ENCODE data around the gene RAMP1. TPM values are rescaled to one million over a fixed set of nuclear protein-coding genes. Genes with fewer than 3 reads are reported as not detected.

RAMP1 gene
- total RNA-seq, 1 donor from 2014 or later = 3.9 TPM

DNA sequence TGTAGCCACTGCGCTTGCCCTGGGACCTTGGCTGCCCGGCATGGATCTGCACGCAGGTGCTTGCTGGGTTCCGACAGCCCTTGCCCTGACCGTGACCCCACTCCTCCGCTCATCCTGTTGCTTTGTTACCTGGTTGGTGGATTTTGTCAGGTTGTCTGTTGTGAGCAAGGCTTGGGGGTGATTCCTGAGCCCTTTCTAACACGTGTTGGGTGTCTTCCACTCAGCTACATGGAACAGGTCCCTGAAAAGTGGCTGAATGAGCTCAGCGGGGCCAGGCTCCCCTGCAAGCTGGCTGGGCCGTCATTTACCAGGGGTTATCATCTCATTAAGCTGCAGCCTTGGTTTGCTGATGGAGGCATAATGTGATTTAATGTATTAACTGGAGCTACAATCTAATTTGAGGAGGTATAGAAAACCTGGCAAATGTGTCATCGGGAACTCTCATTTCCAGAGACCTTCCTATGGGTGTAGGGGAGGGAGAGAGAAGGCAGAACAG lies 24.6 kb downstream of the RAMP1 start:
- POLR2A ChIA-PET = no interaction called here
- intact Hi-C loops (cut with micrococcal nuclease) = no loop called here
- CTCF ChIA-PET = no interaction called here
- DNase-seq (no peak), ATAC-seq (ENCODE audit: low read depth) (no peak)
- Mint-ChIP-seq H3K27me3 (no peaks in the 10 kb centered on the region), H3K36me3 (ENCODE audit: low read depth) (no peaks in the 10 kb centered on the region), H3K4me3 (no peak overlapping the region), H3K9me3 (no peaks in the 10 kb centered on the region), H3K4me1 (peaks cover 2% of the 10 kb centered on the region), H3K27ac (no peak overlapping the region)
- TF ChIP-seq, protein P1, sequence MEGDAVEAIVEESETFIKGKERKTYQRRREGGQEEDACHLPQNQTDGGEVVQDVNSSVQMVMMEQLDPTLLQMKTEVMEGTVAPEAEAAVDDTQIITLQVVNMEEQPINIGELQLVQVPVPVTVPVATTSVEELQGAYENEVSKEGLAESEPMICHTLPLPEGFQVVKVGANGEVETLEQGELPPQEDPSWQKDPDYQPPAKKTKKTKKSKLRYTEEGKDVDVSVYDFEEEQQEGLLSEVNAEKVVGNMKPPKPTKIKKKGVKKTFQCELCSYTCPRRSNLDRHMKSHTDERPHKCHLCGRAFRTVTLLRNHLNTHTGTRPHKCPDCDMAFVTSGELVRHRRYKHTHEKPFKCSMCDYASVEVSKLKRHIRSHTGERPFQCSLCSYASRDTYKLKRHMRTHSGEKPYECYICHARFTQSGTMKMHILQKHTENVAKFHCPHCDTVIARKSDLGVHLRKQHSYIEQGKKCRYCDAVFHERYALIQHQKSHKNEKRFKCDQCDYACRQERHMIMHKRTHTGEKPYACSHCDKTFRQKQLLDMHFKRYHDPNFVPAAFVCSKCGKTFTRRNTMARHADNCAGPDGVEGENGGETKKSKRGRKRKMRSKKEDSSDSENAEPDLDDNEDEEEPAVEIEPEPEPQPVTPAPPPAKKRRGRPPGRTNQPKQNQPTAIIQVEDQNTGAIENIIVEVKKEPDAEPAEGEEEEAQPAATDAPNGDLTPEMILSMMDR (IDR thresholded peaks at IDR 0.05) = no peak

DNA sequence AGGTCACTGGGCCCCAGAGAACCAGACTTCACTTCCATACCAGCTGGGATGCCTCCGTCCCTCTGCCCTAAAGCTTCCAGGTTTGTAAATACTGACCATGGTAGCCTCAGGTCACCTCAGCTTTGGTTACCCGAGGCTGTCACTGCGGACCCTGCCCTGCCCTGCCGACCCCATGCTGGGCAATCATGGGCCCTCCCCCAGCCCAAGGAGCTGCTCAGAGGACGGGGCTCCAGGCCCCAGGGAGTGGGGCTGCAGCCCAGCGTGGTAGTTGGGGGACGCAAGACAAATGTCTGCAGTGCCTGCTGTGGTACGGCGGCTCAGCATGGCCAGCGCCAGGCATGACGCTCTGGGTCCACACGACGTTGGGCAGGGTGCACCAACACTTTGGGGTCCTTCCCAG lies 25.3 kb downstream of the RAMP1 start:
- intact Hi-C loops (cut with micrococcal nuclease) = no loop called here
- Mint-ChIP-seq H3K27ac (no peak overlapping the region), H3K4me1 (peaks cover 2% of the 10 kb centered on the region), H3K4me3 (no peak overlapping the region), H3K36me3 (ENCODE audit: low read depth) (no peaks in the 10 kb centered on the region), H3K9me3 (no peaks in the 10 kb centered on the region), H3K27me3 (no peaks in the 10 kb centered on the region)
- DNase-seq (no peak), ATAC-seq (ENCODE audit: low read depth) (no peak)
- POLR2A ChIA-PET = no interaction called here
- CTCF ChIA-PET = no interaction called here
- TF ChIP-seq, protein P1 (IDR thresholded peaks at IDR 0.05) = no peak

DNA sequence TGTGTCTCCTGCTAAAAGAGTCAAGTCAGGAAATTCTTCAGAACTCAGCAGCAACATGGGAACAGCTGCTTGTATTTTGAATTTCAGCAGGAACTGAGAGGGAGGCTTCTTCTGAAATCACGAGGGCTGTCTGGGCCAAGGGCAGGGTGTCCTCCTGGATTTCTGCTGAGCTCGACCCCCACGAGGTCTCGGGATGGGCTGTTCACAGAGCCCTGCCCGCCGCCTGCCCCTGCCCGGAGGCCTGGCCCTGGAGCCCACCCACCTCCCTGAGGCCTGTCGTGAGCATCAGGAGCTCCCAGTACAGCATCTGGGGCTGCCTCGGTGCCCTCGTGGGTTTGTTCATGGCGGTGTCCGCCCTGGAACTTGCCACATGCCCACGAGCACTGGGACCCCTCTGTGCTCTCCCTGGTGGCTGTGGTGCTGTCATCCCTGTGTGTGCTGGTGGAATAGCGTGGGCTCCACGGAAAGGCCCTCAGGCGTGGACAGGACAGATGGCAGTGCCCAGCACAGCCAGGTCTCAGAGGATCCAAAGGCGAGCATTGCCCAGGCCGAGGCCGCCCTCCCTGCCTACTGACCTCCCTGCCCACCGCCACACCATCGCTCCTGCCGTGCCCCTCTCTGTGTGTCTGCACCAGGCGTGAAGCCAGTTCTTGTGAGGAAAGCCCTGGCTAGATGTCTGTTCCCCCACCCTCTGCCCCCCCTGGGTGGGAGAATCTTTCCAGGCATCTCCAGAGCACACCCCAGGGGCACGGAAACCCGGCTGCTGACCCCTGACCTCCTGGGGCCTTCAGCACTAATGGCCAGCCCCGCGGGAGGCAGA lies 25.9 kb downstream of the RAMP1 start:
- CTCF ChIA-PET = no interaction called here
- no peaks in the 10 kb centered on the region for H3K27me3 Mint-ChIP-seq
- ATAC-seq (ENCODE audit: low read depth) = no peak
- POLR2A ChIA-PET = no interaction called here
- no peaks in the 10 kb centered on the region for H3K36me3 Mint-ChIP-seq (ENCODE audit: low read depth)
- TF ChIP-seq, protein P1 (IDR thresholded peaks at IDR 0.05) = no peak
- peaks cover 4% of the 10 kb centered on the region for H3K4me1 Mint-ChIP-seq
- H3K9me3 Mint-ChIP-seq = no peaks in the 10 kb centered on the region
- H3K4me3 Mint-ChIP-seq = no peak overlapping the region
- intact Hi-C loops (cut with micrococcal nuclease) = no loop called here
- no peak overlapping the region for H3K27ac Mint-ChIP-seq
- DNase-seq = no peak

DNA sequence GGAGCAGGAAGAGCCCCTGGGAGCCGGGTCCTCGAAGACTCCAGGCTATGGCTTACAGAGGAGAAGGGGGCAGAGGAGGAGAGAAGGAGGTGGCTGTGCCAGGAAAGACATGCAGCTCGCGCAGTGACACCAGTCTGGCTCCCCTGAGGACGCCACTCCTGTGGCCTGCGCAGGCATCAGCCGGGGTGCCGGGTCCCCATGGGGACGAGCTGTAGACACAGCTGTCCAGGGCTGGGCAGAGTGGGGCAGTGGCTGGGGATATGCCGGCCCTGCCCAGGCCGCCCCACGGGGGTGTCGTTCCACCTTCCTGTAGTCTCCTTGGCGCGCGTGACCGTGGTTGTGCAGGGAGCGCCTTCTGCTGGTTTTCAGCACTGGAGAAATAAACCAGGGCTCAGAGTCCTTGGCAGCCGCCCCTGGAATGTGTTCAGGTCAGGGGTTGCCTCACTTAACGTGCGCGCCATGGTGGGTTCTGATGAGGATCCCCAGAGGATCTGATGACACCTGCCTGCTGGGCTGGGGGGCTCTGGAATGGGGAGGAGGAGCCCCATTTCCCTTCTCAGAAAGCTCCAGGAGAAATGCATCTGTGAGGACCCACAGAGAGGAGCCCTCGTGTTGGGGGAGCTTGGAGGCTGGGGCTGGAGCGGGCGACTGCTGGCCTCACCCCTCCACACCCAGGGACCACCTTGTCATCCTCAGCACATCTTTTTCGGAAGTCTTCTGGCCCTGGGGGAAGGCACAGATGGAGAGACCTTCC lies 26.7 kb downstream of the RAMP1 start:
- no peak for DNase-seq
- POLR2A ChIA-PET = interaction anchor here (0.9 kb wide), 1 partner anchor 17 kb away, joined by 3 read pairs; no protein-coding TSS in a partner anchor
- no peak overlapping the region for H3K4me3 Mint-ChIP-seq
- no peak overlapping the region for H3K27ac Mint-ChIP-seq
- no peak for ATAC-seq (ENCODE audit: low read depth)
- CTCF ChIA-PET = no interaction called here
- intact Hi-C loops (cut with micrococcal nuclease) = no loop called here
- TF ChIP-seq, protein P1 (IDR thresholded peaks at IDR 0.05) = no peak
- no peaks in the 10 kb centered on the region for H3K27me3 Mint-ChIP-seq
- H3K36me3 Mint-ChIP-seq (ENCODE audit: low read depth) = no peaks in the 10 kb centered on the region
- H3K4me1 Mint-ChIP-seq = peaks cover 11% of the 10 kb centered on the region
- H3K9me3 Mint-ChIP-seq = no peaks in the 10 kb centered on the region

Measured in activated B cell treated with CpG ODN at 0.5 μM for 24 hours (primary cell).